ENCODE results near the gene ELL. TPM values are rescaled to one million over a fixed set of nuclear protein-coding genes. Genes with fewer than 3 reads are reported as not detected.

The ELL gene
- total RNA-seq, 1 experiment from 2014 or later, result 17.3 TPM

GRCh38 chr19:18456279-18456678 is 65.6 kb downstream of the ELL start (continued):
- TF ChIP-seq AFF4 (CRISPR knock-in tag; IDR thresholded peaks at IDR 0.05; ENCODE audit: borderline replicate concordance) (no peak), ZNF423 (CRISPR knock-in tag; IDR thresholded peaks at IDR 0.05) (no peak)

- ATAC-seq, result no peak
- CTCF ChIA-PET, result interaction anchor here (1.1 to 3.9 kb wide), 2 partner anchors 9 to 16 kb away, joined by 6 to 37 read pairs; no protein-coding TSS in a partner anchor
- peak overlapping the region; percentile 45 for H3K27ac Mint-ChIP-seq
These were observed 68.4 kb downstream of the ELL start for GRCh38 chr19:18453269-18454024.

GRCh38 chr19:18452386-18452785 is 69.5 kb downstream of the ELL start:
- no peak for TF ChIP-seq CBFB (CRISPR knock-in tag; IDR thresholded peaks at IDR 0.05; ENCODE audit: low read depth)
- TF ChIP-seq SP1 (CRISPR knock-in tag; conservative IDR thresholded peaks at IDR 0.05), result no peak
- POLR2A ChIA-PET, result no interaction called here
- Mint-ChIP-seq H3K9me3 (no peaks in the 10 kb centered on the region), H3K36me3 (peaks cover 11% of the 10 kb centered on the region), H3K4me3 (no peak overlapping the region), H3K4me1 (peaks cover 3% of the 10 kb centered on the region; the same call in 1 of the 2 replicates), H3K27ac (peak overlapping the region; percentile 46; the same call in 1 of the 2 replicates), H3K27me3 (ENCODE audit: low read depth) (no peaks in the 10 kb centered on the region)
- DNase-seq (ENCODE audit: low spot score) (no peak), ATAC-seq (no peak)
- CTCF ChIA-PET, result interaction anchor here (1.1 to 3.9 kb wide), 5 partner anchors 10 to 403 kb away, joined by 3 to 37 read pairs (median 9); no protein-coding TSS in a partner anchor

More at GRCh38 chr19:18453269-18454024, 68.4 kb downstream of the ELL start:
- Mint-ChIP-seq H3K36me3 (peaks cover 8% of the 10 kb centered on the region), H3K4me1 (peaks cover 3% of the 10 kb centered on the region; the same call in 1 of the 2 replicates), H3K4me3 (no peak overlapping the region), H3K27me3 (ENCODE audit: low read depth) (no peaks in the 10 kb centered on the region), H3K9me3 (no peaks in the 10 kb centered on the region)
- POLR2A ChIA-PET, result no interaction called here
- DNase-seq (ENCODE audit: low spot score), result no peak
- no peak for TF ChIP-seq ZMAT4 (CRISPR knock-in tag; IDR thresholded peaks at IDR 0.05)

- no peaks in the 10 kb centered on the region for H3K9me3 Mint-ChIP-seq
- H3K4me1 Mint-ChIP-seq, result peaks cover 3% of the 10 kb centered on the region; the same call in 1 of the 2 replicates
- H3K36me3 Mint-ChIP-seq, result peaks cover 9% of the 10 kb centered on the region
- DNase-seq (ENCODE audit: low spot score) (peak; percentile 95), ATAC-seq (peak; percentile 83)
- no peak overlapping the region for H3K4me3 Mint-ChIP-seq
- H3K27ac Mint-ChIP-seq, result no peak overlapping the region; the same call in 1 of the 2 replicates
- ChIA-PET POLR2A (no interaction called here), CTCF (interaction anchor here (0.5 to 3.9 kb wide), 26 partner anchors 11 to 404 kb away, joined by 3 to 37 read pairs (median 5); partner anchors contain the start of genes REX1BD and UBA52)
- no peaks in the 10 kb centered on the region for H3K27me3 Mint-ChIP-seq (ENCODE audit: low read depth)
- peak; percentile 81 for TF ChIP-seq HMGXB4 (CRISPR knock-in tag; IDR thresholded peaks at IDR 0.05)
- no peak for TF ChIP-seq ZNF138 (CRISPR knock-in tag; conservative IDR thresholded peaks at IDR 0.05)
- peak; percentile 98 for TF ChIP-seq CTCF (IDR thresholded peaks at IDR 0.05)
- TF ChIP-seq ZNF532 (CRISPR knock-in tag; IDR thresholded peaks at IDR 0.05; ENCODE audit: borderline replicate concordance), result no peak
- no peak for TF ChIP-seq USF2 (CRISPR knock-in tag; IDR thresholded peaks at IDR 0.05)
- peak; percentile 99 for TF ChIP-seq ZNF423 (CRISPR knock-in tag; IDR thresholded peaks at IDR 0.05)
These were observed 70.7 kb downstream of the ELL start for GRCh38 chr19:18450931-18451836.
